ENCODE results near the gene THEM4. TPM values are rescaled to one million over a fixed set of nuclear protein-coding genes. Genes with fewer than 3 reads are reported as not detected.

THEM4 gene
- total and polyA plus RNA-seq, 2 donors (not counting 1 experiment from before 2014, with no cell fraction given), result 15.0 to 16.1 TPM

GRCh38 chr1:151858886-151859665 is 50.2 kb downstream of the THEM4 start:
- no peak overlapping the region for H3K9ac ChIP-seq (ENCODE audit: low read length)
- Mint-ChIP-seq H3K27me3 (peaks cover 3% of the 10 kb centered on the region), H3K9me3 (ENCODE audit: insufficient read depth) (no peaks in the 10 kb centered on the region), H3K4me1 (peaks cover 12% of the 10 kb centered on the region), H3K4me3 (no peak overlapping the region), H3K27ac (no peak overlapping the region)
- no peaks in the 10 kb centered on the region for H3K27me3 ChIP-seq (replicated peaks in 1 of 4; ENCODE audit: control extremely low read depth in 1 of 4, control insufficient read depth in 3 of 4, insufficient read depth in 4 of 4, low read length in 3 of 4)
- H3K4me2 ChIP-seq (replicated peaks; ENCODE audit: low read depth, low read length, poor library complexity, severe bottlenecking), result no peak overlapping the region
- intact Hi-C loops (cut with micrococcal nuclease), result no loop called here
- H3K9me3 ChIP-seq (ENCODE audit: control extremely low read depth in 1 of 3, control insufficient read depth in 2 of 3, insufficient read depth in 1 of 3, low read length in 2 of 3), result no peaks in the 10 kb centered on the region
- H3K36me3 ChIP-seq (replicated peaks in 1 of 2; ENCODE audit: control extremely low read depth in 1 of 2, control insufficient read depth in 1 of 2, extremely low read depth in 1 of 2, insufficient read depth in 2 of 2, low read length in 1 of 2), result no peaks in the 10 kb centered on the region
- H4K20me1 ChIP-seq (ENCODE audit: control insufficient read depth, insufficient read depth, low read length, poor library complexity, severe bottlenecking), result no peaks in the 10 kb centered on the region
- DNase-seq, result no peak
- TF ChIP-seq EZH2 (IDR thresholded peaks at IDR 0.05; ENCODE audit: borderline replicate concordance, insufficient read depth, low read depth, low read length, poor library complexity, severe bottlenecking) (no peak), CTCF (IDR thresholded peaks at IDR 0.05) (no peak)
- 92% methylated on average over 6 of the region's 6 CpGs for WGBS (ENCODE audit: insufficient coverage)
- CTCF ChIA-PET, result no interaction called here
- ATAC-seq (ENCODE audit: low read depth), result no peak
- no peak overlapping the region for H3K4me3 ChIP-seq (ENCODE audit: control extremely low read depth in 1 of 5, extremely low read depth in 1 of 5, insufficient read depth in 1 of 5, low read depth in 2 of 5, low read length in 4 of 5)
- no peaks in the 10 kb centered on the region for H3K79me2 ChIP-seq (ENCODE audit: control insufficient read depth, insufficient read depth, low read length)
- H3K27ac ChIP-seq (ENCODE audit: low read length in 2 of 2), result no peak overlapping the region
- peaks cover 8 to 15% of the 10 kb centered on the region in 2 donors for H3K4me1 ChIP-seq (ENCODE audit: control insufficient read depth in 2 of 2, insufficient read depth in 2 of 2, low read length in 2 of 2)
- POLR2A ChIA-PET, result interaction anchor here (0.7 kb wide), 1 partner anchor 22 kb away, joined by 4 read pairs; no protein-coding TSS in a partner anchor
- H2AFZ ChIP-seq (ENCODE audit: insufficient read depth, low read depth, low read length, poor library complexity, severe bottlenecking), result no peak overlapping the region

- Mint-ChIP-seq H3K4me1 (peaks cover 12% of the 10 kb centered on the region), H3K4me3 (no peak overlapping the region), H3K27ac (no peak overlapping the region), H3K27me3 (peaks cover 3% of the 10 kb centered on the region), H3K9me3 (ENCODE audit: insufficient read depth) (no peaks in the 10 kb centered on the region)
- no peak for TF ChIP-seq EZH2 (IDR thresholded peaks at IDR 0.05; ENCODE audit: borderline replicate concordance, insufficient read depth, low read depth, low read length, poor library complexity, severe bottlenecking)
- no peak for TF ChIP-seq CTCF (IDR thresholded peaks at IDR 0.05)
- H3K79me2 ChIP-seq (ENCODE audit: control insufficient read depth, insufficient read depth, low read length), result no peaks in the 10 kb centered on the region
- no peak overlapping the region for H3K4me2 ChIP-seq (replicated peaks; ENCODE audit: low read depth, low read length, poor library complexity, severe bottlenecking)
- ChIA-PET CTCF (interaction anchor here (0.8 to 0.9 kb wide), 2 partner anchors 11 to 75 kb away, joined by 3 to 4 read pairs; no protein-coding TSS in a partner anchor), POLR2A (no interaction called here)
- ATAC-seq (ENCODE audit: low read depth) (no peak), DNase-seq (no peak)
- peaks cover 8 to 15% of the 10 kb centered on the region in 2 donors for H3K4me1 ChIP-seq (ENCODE audit: control insufficient read depth in 2 of 2, insufficient read depth in 2 of 2, low read length in 2 of 2)
- no peak overlapping the region for H2AFZ ChIP-seq (ENCODE audit: insufficient read depth, low read depth, low read length, poor library complexity, severe bottlenecking)
- 62% methylated on average over 2 of the region's 3 CpGs for WGBS (ENCODE audit: insufficient coverage)
- no peak overlapping the region for H3K27ac ChIP-seq (ENCODE audit: low read length in 2 of 2)
- H3K9ac ChIP-seq (ENCODE audit: low read length), result no peak overlapping the region
- no peaks in the 10 kb centered on the region for H3K9me3 ChIP-seq (ENCODE audit: control extremely low read depth in 1 of 3, control insufficient read depth in 2 of 3, insufficient read depth in 1 of 3, low read length in 2 of 3)
- H3K36me3 ChIP-seq (replicated peaks in 1 of 2; ENCODE audit: control extremely low read depth in 1 of 2, control insufficient read depth in 1 of 2, extremely low read depth in 1 of 2, insufficient read depth in 2 of 2, low read length in 1 of 2), result no peaks in the 10 kb centered on the region
- H3K27me3 ChIP-seq (replicated peaks in 1 of 4; ENCODE audit: control extremely low read depth in 1 of 4, control insufficient read depth in 3 of 4, insufficient read depth in 4 of 4, low read length in 3 of 4), result no peaks in the 10 kb centered on the region
- no peaks in the 10 kb centered on the region for H4K20me1 ChIP-seq (ENCODE audit: control insufficient read depth, insufficient read depth, low read length, poor library complexity, severe bottlenecking)
- intact Hi-C loops (cut with micrococcal nuclease), result no loop called here
- no peak overlapping the region for H3K4me3 ChIP-seq (ENCODE audit: control extremely low read depth in 1 of 5, extremely low read depth in 1 of 5, insufficient read depth in 1 of 5, low read depth in 2 of 5, low read length in 4 of 5)
These were observed 51.1 kb downstream of the THEM4 start for GRCh38 chr1:151858030-151858746.

Data from B cell (primary cell).